Psoas muscle (tissue), 8 donors: ENCODE results near the gene LRRC4C. TPM values are rescaled to one million over a fixed set of nuclear protein-coding genes. Genes with fewer than 3 reads are reported as not detected.

Experiments
- ATAC-seq, 4 donors: fragments of 200-7000 bp; cut with Tn5 transposase; one replicate each; pipeline ENCODE4 v1.9.1; 2020; ENCODE audit warnings: moderate library complexity in 3 of 4, mild to moderate bottlenecking in 2 of 4
- DNase-seq, 2 donors: peaks; one replicate each; pipeline ENCODE4 v3.0.0-alpha.2; 2020
- H3K27ac ChIP-seq: fragments of 200-600 bp; one replicate; pipeline ENCODE4 v1.8.0; 2022
- H3K27me3 ChIP-seq, 3 donors: fragments of 200-600 bp in 1 of 3; one replicate each; pipeline versions ENCODE4 v1.6.1 to v1.8.0; 2013 to 2022; ENCODE audit warnings: low read length in 2 of 3, mild to moderate bottlenecking in 2 of 3, moderate library complexity in 1 of 3; ENCODE audit not compliant: insufficient read depth in 3 of 3
- H3K36me3 ChIP-seq, 2 donors: fragments of 200-600 bp in 1 of 2; one replicate each; pipeline versions ENCODE4 v1.6.1 to v1.8.0; 2013 to 2022; ENCODE audit warnings: low read depth in 1 of 2, mild to moderate bottlenecking in 1 of 2, moderate library complexity in 1 of 2; ENCODE audit not compliant: insufficient read depth in 1 of 2
- H3K4me1 ChIP-seq: fragments of 200-600 bp; one replicate; pipeline ENCODE4 v1.8.0; 2022
- H3K4me3 ChIP-seq: fragments of 200-600 bp; one replicate; pipeline ENCODE4 v1.8.0; 2022; ENCODE audit warnings: mild to moderate bottlenecking
- H3K9me3 ChIP-seq: fragments of 200-600 bp; one replicate; pipeline ENCODE4 v1.8.0; 2022
- CTCF ChIP-seq: fragments of 200-600 bp; IDR thresholded peaks from one replicate; pipeline ENCODE4 v1.8.0; 2022; ENCODE audit warnings: antibody characterized with exemption
- WGBS, 3 donors: extraction: QIAGEN DNeasy Blood & Tissue Kit; methylation state at CpG; one replicate each; pipeline versions ENCODE4 v1.1.6 to v1.1.7; 2013; 5-methylcytosine and 5-hydroxymethylcytosine counted together
- intact Hi-C, 2 donors: fragments of 100-400 bp; cut with DNase I; formaldehyde crosslinking; loops; one replicate each; pipeline versions ENCODE4 v1.11.0 to v1.14.2; 2022
- polyA plus RNA-seq, 3 donors: library from polyadenylated mRNA; stranded (reverse); fragments of 200-250 nt; gene quantifications; one replicate each; pipeline ENCODE4 v1.2.3, GENCODE V29; 2013
- total RNA-seq, 4 donors: library from RNA; stranded (reverse); fragmentation: NEBNext Ultra II Directional in 2 of 4; extraction: Animal tissue kit (Norgen Biotek cat#: 25700) in 2 of 4; gene quantifications; one replicate each; pipeline versions ENCODE4 v1.2.1 to v1.2.4, GENCODE V29; 2021 to 2023
- donor health status: healthy with polysubstance abuse.
- donor health status: DM: no; HTN: no; CAD: no; lungs with moderate emphysema.
- donor health status: Bipolar disorder and iron deficiency.
- donor health status: healthy.
- donor health status: DM: yes; HTN: yes; CAD: no.
- donor health status: DM: no; HTN: no; CAD: no.
- donor health status: DM: no; HTN: no; CAD: no.
- donor health status: DM: yes; HTN: yes; CAD: no.

Gene LRRC4C
- total and polyA plus RNA-seq, 7 donors, result 0.04 to 0.34 (median 0.12) TPM; not detected in 1

DNA sequence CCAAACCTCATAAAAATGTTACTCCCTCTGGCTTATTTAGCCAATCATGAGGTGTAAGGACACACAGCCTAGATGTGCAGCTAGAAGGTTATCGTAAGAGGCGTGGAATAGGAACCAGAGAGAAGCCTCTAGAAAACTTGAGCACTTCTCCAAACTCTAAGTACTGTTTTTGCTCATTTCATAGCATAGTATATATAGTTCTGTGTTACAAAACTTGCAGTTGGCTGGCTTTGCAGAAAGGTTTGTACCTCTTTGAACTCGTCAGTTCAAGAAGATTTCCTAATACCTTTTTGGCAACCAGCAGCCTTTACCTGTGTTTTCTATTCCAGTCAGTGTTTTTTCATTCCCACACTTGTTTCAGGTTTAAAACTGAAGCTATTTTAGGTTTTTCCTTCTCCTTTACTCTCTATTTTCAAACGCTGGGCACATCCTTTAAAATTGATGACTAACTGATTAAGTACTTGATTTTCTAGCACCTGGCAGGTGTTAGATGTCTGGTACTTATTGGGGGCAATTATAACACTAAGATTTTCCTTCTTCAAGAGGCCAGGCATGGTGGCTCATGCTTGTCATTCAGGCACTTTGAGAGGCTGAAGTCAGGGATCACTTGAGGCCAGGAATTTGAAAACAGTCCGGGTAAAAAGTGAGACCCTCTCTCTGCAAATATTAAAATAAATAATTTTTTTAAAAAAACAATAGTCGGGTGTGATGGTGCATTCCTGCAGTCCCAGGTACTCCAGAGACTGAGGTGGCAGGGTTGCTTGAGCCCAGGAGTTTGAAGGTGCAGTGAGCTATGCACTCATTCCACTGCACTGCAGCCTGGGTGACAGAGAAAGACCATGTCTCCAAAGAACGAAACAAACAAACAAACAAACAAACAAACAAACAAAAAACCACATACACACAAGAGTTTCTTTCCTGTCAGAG lies 125.2 kb downstream of the LRRC4C start:
- H3K4me1 ChIP-seq, result no peaks in the 10 kb centered on the region
- H3K4me3 ChIP-seq, result no peak overlapping the region
- H3K27me3 ChIP-seq, result no peaks in the 10 kb centered on the region
- DNase-seq, result no peak
- no peak for ATAC-seq
- no peak for TF ChIP-seq CTCF
- WGBS, 3 donors, result 67 to 72% (median 67%) methylated on average over 7 of the region's 7 CpGs
- no peaks in the 10 kb centered on the region for H3K9me3 ChIP-seq
- no peak overlapping the region for H3K27ac ChIP-seq
- no peaks in the 10 kb centered on the region for H3K36me3 ChIP-seq
- intact Hi-C loops, result no loop called here

DNA sequence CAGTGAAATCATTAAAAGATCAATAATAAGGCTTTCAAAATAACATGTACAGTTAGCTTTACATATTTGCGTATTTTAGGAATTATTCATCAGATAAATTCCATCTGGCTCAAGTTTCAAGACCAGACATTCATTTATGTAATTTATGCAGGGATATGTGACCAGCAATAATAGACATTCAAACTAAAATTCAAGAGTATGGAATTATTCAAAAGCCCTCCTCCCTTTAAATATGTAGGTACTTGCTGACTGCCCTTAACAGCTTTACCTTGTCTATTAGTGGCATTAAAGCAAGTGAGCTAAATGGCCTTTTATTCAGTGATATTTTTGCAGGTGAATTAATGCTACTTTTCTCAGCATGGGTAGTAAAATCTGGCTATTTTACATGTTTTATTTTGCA lies 126.1 kb downstream of the LRRC4C start:
- Histone ChIP-seq H3K9me3 (no peaks in the 10 kb centered on the region), H3K4me3 (no peak overlapping the region), H3K27me3 (no peaks in the 10 kb centered on the region), H3K27ac (no peak overlapping the region), H3K4me1 (no peaks in the 10 kb centered on the region), H3K36me3 (no peaks in the 10 kb centered on the region)
- TF ChIP-seq CTCF, result no peak
- DNase-seq (no peak), ATAC-seq (no peak)
- intact Hi-C loops, result no loop called here
- WGBS, 3 donors, result 85 to 92% (median 89%) methylated on average over 1 of the region's 1 CpG

DNA sequence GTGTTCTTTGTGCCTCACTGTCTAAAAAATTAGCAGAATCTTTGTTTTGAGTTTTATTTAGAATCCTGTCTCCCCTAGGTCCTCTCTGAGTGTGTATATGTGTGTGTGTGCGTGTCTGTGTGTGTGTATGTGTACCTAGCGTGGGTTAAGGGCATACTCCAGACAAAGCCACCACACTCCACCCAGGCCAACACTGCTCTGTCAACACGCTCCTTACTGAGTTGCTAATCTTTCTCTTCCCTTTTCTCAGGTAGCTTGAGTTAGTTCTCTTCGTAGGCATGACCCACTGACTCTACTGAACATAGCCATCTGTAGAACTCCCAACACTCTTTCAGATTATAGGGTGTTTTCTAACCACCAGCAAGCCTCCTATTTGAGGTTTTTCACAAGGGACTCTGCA lies 131.1 kb downstream of the LRRC4C start:
- no peaks in the 10 kb centered on the region for H3K4me1 ChIP-seq
- WGBS, 3 donors, result 71 to 76% (median 73%) methylated on average over 4 of the region's 4 CpGs
- no peaks in the 10 kb centered on the region for H3K9me3 ChIP-seq
- intact Hi-C loops, result no loop called here
- no peak for DNase-seq
- no peaks in the 10 kb centered on the region for H3K27me3 ChIP-seq
- TF ChIP-seq CTCF, result no peak
- no peak overlapping the region for H3K27ac ChIP-seq
- no peak for ATAC-seq
- H3K36me3 ChIP-seq, result no peaks in the 10 kb centered on the region
- no peak overlapping the region for H3K4me3 ChIP-seq

- TF ChIP-seq CTCF, result no peak
- H3K27ac ChIP-seq, result no peak overlapping the region
- ATAC-seq, result no peak
- H3K9me3 ChIP-seq, result no peaks in the 10 kb centered on the region
- no peak for DNase-seq
- H3K27me3 ChIP-seq, result no peaks in the 10 kb centered on the region
- 80 to 89% (median 87%) methylated on average over 3 of the region's 3 CpGs for WGBS, 3 donors
- H3K4me1 ChIP-seq, result no peaks in the 10 kb centered on the region
- no peak overlapping the region for H3K4me3 ChIP-seq
- intact Hi-C loops, result no loop called here
- H3K36me3 ChIP-seq, result no peaks in the 10 kb centered on the region
These were observed 136.0 kb downstream of the LRRC4C start for GRCh38 chr11:41323446-41323845.
